NT2/D1 (cell line): Measurements from ENCODE around the gene SGK1.

Experiments
- SUZ12 ChIP-seq: IDR thresholded peaks from 2 replicates; pipeline ENCODE4 v1.6.1; 2011; ENCODE audit not compliant: insufficient read length, insufficient read depth; ENCODE audit errors: extremely low read depth
- YY1 ChIP-seq: IDR thresholded peaks from 2 replicates; pipeline ENCODE4 v1.6.1; 2011; ENCODE audit not compliant: insufficient read length, insufficient read depth
- ZNF274 ChIP-seq: IDR thresholded peaks from 2 replicates; pipeline ENCODE4 v1.6.1; 2011; ENCODE audit warnings: mild to moderate bottlenecking, low read depth, low read length

DNA sequence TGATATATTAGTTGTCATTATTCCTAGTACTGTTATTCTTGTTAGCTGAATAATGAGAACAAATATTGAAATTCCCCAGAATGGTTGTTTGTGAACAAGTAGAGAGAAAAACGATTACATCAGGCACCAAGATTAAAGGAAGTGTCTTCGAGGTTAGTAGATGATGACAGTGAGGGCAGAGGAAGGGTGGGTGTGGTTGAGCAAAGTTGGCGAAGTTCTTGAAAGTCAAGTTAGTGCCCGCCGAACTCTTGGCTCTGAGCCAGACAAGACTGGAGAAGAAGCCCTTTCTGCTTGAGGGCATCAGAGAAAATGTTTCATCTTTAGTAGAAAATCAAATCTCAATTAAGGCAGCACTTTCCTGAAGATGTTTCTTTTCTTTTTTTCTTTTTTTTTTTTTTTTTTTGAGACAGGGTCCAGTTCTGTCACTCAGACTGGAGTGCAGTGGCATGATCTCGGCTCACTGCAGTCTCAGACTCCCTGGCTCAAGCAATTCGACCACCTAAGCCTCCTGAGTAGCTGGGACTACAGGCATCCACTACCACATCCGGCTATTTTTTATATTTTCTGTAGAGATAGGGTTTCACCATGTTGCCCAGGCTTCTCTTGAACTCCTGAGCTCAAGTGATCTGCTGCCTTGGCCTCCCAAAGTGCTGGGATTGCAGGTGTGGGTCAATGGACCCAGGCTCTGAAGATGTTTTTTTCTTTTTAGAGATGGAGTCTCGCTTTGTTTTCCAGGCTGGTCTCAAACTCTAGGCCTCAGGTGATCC is 77.1 kb downstream of the SGK1 start:
- TF ChIP-seq YY1: no peak
- TF ChIP-seq ZNF274: no peak
- TF ChIP-seq SUZ12: no peak
